ENCODE data around the gene GPR155.

Gene GPR155

GRCh38 chr2:174477759-174478158, 9.1 kb downstream of the GPR155 start:
- TF ChIP-seq GATA3 (IDR thresholded peaks at IDR 0.05; ENCODE audit: low read depth, low read length), result no peak
- TF ChIP-seq GATA2 (IDR thresholded peaks at IDR 0.05; ENCODE audit: low read depth, low read length), result no peak

GRCh38 chr2:174473796-174474195, 13.0 kb downstream of the GPR155 start:
- TF ChIP-seq GATA3 (IDR thresholded peaks at IDR 0.05; ENCODE audit: low read depth, low read length) (no peak), GATA2 (IDR thresholded peaks at IDR 0.05; ENCODE audit: low read depth, low read length) (no peak)

GRCh38 chr2:174465327-174465726, 21.5 kb downstream of the GPR155 start:
- TF ChIP-seq GATA3 (IDR thresholded peaks at IDR 0.05; ENCODE audit: low read depth, low read length), result no peak
- TF ChIP-seq GATA2 (IDR thresholded peaks at IDR 0.05; ENCODE audit: low read depth, low read length), result no peak

- no peak for TF ChIP-seq GATA3 (IDR thresholded peaks at IDR 0.05; ENCODE audit: low read depth, low read length)
- no peak for TF ChIP-seq GATA2 (IDR thresholded peaks at IDR 0.05; ENCODE audit: low read depth, low read length)
These were observed 25.6 kb downstream of the GPR155 start for GRCh38 chr2:174461221-174461620.

- TF ChIP-seq GATA3 (IDR thresholded peaks at IDR 0.05; ENCODE audit: low read depth, low read length), result no peak
- no peak for TF ChIP-seq GATA2 (IDR thresholded peaks at IDR 0.05; ENCODE audit: low read depth, low read length)
These were observed 32.3 kb downstream of the GPR155 start for GRCh38 chr2:174454566-174454965.

GRCh38 chr2:174450021-174450816, 36.6 kb downstream of the GPR155 start:
- TF ChIP-seq GATA2 (IDR thresholded peaks at IDR 0.05; ENCODE audit: low read depth, low read length), result no peak
- TF ChIP-seq GATA3 (IDR thresholded peaks at IDR 0.05; ENCODE audit: low read depth, low read length), result no peak

GRCh38 chr2:174449033-174449432, 37.8 kb downstream of the GPR155 start:
- TF ChIP-seq GATA3 (IDR thresholded peaks at IDR 0.05; ENCODE audit: low read depth, low read length) (peak; percentile 30; the same call in 1 of the 2 replicates), GATA2 (IDR thresholded peaks at IDR 0.05; ENCODE audit: low read depth, low read length) (no peak)

- TF ChIP-seq GATA3 (IDR thresholded peaks at IDR 0.05; ENCODE audit: low read depth, low read length) (peak; percentile 86), GATA2 (IDR thresholded peaks at IDR 0.05; ENCODE audit: low read depth, low read length) (peak; percentile 78)
These were observed 40.3 kb downstream of the GPR155 start for GRCh38 chr2:174446531-174446930.

- no peak for TF ChIP-seq GATA2 (IDR thresholded peaks at IDR 0.05; ENCODE audit: low read depth, low read length)
- TF ChIP-seq GATA3 (IDR thresholded peaks at IDR 0.05; ENCODE audit: low read depth, low read length), result no peak
These were observed 41.6 kb downstream of the GPR155 start for GRCh38 chr2:174445248-174445647.

GRCh38 chr2:174444761-174445160, 42.1 kb downstream of the GPR155 start:
- no peak for TF ChIP-seq GATA2 (IDR thresholded peaks at IDR 0.05; ENCODE audit: low read depth, low read length)
- no peak for TF ChIP-seq GATA3 (IDR thresholded peaks at IDR 0.05; ENCODE audit: low read depth, low read length)

GRCh38 chr2:174442546-174443510, 44.0 kb downstream of the GPR155 start:
- TF ChIP-seq GATA2 (IDR thresholded peaks at IDR 0.05; ENCODE audit: low read depth, low read length), result no peak
- TF ChIP-seq GATA3 (IDR thresholded peaks at IDR 0.05; ENCODE audit: low read depth, low read length), result no peak

- peak; percentile 55; the same call in 1 of the 2 replicates for TF ChIP-seq GATA3 (IDR thresholded peaks at IDR 0.05; ENCODE audit: low read depth, low read length)
- TF ChIP-seq GATA2 (IDR thresholded peaks at IDR 0.05; ENCODE audit: low read depth, low read length), result peak; percentile 82
These were observed 46.9 kb downstream of the GPR155 start for GRCh38 chr2:174439950-174440349.

- TF ChIP-seq GATA3 (IDR thresholded peaks at IDR 0.05; ENCODE audit: low read depth, low read length), result no peak
- no peak for TF ChIP-seq GATA2 (IDR thresholded peaks at IDR 0.05; ENCODE audit: low read depth, low read length)
These were observed 47.5 kb downstream of the GPR155 start for GRCh38 chr2:174439323-174439722.

- TF ChIP-seq GATA3 (IDR thresholded peaks at IDR 0.05; ENCODE audit: low read depth, low read length) (no peak), GATA2 (IDR thresholded peaks at IDR 0.05; ENCODE audit: low read depth, low read length) (no peak)
These were observed 48.5 kb downstream of the GPR155 start for GRCh38 chr2:174438146-174438886.
